GM19351 (cell line): ENCODE measurements around the gene PPP1R1C.
A peak's percentile ranks its signal among the peaks of the same experiment; 100 is the strongest.

Source experiments
- ATAC-seq: cut with Tn5 transposase; IDR thresholded peaks from one replicate; pipeline ENCODE4 v1.9.1; 2021; ENCODE audit warnings: mild to moderate bottlenecking, moderate library complexity; ENCODE audit not compliant: unreplicated experiment

The PPP1R1C gene

GRCh38 chr2:181970160-181970794 is 15.4 kb upstream of the PPP1R1C start:
- no peak for ATAC-seq

DNA sequence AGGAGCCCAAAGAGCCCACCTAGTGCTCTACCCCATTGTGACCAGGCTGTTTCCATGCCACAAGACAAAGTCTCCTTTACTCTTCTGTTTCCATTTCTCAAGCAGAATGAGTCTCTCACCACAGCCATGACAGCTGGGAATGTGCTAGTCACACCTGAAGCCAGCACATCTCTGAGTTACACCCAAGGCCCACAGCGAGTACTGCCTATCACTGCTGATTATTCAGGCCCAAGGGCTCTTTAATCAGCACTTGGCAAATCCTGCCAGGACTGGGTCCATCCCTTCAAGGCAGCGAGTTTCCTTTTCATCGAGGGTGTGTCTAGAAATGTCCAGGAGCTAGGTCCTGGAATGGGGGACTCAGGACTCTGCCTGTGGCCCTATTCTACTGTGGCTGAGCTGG is 14.6 kb upstream of the PPP1R1C start:
- ATAC-seq: no peak

DNA sequence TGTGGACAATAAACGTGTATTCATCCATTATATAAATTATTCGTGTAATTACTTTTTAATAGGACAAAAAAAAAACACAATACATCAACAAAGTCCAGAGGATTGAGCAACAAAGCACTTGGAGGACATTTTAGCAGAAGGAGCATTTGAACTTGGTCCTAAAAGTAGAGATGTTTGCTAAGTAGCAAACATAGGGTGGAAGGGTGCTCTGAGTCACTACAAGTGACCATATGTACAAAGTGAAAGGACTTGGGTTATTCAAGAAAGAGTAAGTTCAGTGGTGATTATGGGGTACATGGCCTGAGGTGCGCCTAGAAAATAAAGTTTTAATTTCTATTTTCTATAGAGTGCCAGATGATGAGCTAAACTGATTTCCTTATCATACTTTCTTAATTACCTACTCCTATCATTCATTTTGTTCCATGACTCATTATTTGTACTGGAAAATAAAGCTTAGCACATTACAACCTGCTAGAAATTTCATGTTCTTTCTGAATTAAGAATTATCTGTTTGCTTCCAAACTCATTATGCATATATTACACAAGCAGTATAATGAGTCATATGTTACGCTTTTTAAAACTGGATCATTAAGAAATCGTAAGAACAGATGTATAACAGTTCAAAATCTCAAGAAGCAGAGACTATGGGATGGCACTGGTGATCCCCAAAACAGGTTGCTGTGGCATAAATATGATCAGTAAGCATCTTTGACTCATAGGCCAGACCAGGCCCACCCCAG is 13.1 kb upstream of the PPP1R1C start:
- no peak for ATAC-seq

DNA sequence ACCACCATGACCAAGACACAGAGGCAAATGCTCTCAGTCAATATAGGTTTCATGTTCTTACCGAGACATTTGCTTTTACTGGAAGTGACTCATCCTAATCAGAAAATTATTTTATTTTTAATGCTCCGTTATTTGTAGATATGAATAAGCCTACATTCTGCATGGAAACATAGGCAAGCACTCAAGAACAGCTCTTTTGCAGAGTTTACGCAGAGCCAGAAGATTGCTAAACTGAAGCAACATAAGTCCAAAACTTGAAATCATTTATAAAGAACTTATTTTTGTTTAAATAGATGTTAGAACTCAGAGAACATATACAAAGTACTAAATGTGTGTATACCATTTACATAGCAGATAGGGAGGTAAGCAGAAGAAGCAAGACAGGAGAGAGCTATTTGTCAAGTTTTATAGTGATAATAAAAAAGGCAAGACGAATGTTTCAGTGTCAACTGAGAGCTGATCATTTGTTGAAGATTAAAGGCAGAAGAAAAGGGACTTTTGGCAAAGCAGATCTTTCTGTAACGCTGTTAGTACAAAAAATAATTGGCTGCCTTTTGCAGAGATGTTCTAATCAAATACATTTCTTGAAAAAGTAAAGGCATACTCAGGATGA is 12.4 kb upstream of the PPP1R1C start:
- no peak for ATAC-seq

DNA sequence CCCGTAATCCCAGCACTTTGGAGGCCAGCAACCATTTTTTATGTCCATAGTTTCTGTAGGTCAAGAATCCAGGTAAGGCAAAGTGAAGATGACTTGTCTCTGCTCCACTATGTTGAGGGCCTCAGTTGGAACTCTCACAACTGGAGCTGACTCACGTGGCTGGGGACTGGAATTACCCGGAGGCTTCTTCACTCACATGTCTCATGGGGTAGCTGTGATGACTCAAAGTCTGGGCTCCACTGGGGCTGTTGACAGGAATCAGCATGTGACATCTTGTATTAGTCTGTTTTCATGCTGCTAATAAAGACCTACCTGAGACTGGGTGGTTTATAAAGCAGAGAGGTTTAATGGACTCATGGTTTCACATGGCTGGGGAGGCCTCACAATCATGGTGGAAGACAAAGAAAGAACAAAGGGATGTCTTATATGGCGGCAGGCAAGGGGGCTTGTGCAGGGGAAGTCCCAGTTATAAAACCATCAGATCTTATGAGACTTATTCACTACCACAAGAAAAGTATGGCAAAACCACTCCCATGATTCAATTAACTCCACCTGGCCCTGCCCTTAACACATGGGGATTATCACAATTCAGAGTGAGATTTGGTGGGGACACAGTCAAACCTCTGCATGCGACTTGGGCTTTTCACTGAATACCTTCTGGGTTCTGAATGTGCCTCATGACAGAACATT is 7.8 kb upstream of the PPP1R1C start:
- peak; percentile 49 for ATAC-seq

DNA sequence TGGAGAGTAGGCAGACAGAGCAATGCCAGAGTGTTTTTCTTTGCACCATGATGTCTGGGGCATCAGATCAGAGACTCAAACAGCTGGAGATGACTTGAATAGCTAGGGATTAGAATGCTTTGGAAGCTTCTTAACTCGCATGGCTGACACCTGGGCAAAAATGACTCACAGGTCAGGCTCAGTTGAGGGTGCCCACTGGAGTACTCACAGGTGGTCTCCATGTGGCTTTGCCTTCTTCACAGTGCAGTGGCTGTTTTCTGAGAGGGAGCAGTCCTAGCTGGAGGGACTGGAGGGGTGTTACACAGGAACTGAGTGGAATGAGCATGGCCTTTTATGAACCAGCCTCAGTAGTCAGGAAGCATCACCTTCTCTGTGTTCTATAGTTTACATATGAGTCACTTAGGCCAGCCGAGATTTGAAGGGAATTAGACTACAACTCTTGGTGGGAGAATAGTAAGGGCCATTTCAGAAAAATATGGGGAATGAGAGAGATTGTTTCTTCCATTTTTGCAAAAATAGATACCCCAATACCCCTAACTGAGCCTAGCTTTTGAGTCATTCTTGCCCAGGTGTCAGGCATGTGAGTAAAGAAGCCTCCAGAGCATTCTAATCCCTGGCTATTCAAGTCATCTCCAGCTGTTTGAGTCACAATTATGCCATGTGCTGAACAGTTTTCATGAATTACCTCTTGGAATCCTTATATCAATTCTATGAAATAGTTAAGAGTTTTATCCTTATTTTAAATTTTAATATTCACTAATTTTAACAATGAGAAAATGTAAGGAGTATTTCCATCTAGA is 7.1 kb upstream of the PPP1R1C start:
- ATAC-seq: peak; percentile 33

DNA sequence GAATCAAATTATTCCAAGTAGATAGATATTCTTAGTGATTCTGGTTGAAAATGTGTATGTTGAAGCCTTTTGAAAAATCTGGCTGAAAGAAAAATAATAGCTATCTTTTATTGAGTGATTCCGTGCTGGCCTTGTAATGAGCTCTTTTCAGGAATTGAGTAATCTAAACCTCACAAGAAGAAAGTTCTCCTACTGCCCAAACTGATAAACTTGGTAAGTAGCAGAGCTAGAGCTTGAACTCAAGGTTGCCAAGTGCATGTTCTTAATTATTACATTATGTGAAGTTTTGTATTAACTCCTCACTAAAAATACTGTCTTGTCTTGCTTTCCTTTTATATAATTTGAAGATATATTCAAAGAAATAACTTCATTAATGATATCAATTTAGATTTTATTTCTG is 1.6 kb upstream of the PPP1R1C start:
- no peak for ATAC-seq

GRCh38 chr2:181984814-181985631 is 630 bp upstream of the PPP1R1C start:
- no peak for ATAC-seq

DNA sequence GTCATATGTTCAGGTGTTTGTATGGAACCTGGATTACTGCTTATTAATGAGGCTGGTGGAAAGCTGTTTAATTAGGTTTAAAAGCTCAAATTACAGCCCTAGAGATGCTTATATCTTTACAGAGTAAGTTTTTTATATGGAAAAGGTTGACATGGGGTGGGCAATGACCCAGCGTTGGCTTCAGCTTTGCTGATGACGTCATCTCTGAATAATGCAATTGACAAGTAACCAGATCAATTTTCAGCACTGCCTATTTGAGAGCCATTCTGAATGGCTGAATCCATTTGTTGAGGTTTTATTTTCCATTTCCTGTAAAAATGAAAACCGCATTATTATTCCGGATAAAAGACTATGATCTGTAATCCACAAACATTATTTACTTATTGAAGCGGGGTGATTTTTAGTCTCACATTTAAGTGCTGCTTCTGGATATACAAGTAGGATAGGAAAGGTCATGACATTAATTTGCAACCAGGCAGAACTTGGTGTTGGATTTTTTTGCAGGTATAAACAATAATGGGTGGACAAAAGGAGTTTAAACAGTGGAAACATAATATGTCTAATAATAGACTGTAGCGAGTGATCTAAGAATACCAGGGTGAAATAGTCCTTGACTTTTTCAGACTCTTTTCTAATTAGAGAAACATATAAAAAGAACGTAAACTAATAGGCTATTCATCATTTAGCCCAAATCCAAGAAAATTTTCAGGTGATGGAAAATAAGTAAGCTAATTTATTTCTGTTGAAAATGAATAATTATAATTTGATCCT is 2.7 kb downstream of the PPP1R1C start:
- no peak for ATAC-seq

DNA sequence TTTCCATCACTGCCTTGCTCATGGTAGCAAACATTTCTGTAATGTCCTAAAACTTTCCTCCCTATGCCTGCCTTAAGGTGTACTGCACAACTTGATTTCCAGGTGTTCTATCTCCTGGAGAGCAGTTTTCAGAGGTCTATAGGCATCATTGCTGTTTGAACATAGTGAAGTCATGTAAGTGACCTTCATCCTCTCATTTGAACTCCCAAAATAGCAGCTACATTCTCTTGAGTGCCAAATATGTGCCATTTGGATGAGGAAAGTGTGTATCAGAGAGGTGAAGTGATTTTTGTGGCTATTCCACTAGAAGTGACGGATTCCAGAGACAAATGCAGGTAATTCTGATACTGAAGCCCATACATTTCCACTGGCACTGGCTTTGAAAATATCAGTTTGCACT is 3.4 kb downstream of the PPP1R1C start:
- no peak for ATAC-seq

DNA sequence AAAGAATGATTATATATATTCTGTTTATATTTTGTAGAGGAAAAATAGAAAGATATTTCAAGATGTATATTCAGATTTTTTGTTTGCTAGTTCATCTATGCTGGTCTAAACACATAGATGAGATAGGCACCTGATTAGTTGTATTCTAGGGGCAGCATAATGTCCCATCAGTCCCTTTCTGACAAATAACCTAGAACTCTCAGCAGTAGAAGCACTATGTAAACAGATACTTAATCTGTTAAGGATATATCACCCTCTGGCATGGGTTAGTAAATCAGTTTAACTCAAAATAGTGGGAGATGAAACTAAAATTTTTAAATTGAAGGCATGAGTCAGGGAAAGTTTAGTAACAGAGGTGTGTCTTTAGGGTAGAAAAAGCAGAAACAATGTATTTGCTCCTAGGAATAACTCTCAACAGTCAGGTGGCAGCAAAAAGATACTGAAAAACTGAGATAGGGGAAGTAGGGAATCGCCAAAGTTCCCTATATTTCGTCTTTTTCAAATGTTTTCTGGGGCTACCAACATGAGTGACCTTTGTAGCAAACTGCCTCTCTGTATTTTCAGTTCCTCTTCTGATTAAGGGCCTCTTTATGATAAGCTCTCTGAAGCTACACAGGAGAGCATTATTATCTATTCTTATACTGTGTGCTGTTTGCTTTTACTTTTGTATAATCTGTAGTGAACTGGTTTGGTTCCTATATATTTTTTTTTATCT is 5.7 kb downstream of the PPP1R1C start:
- peak; percentile 96 for ATAC-seq

DNA sequence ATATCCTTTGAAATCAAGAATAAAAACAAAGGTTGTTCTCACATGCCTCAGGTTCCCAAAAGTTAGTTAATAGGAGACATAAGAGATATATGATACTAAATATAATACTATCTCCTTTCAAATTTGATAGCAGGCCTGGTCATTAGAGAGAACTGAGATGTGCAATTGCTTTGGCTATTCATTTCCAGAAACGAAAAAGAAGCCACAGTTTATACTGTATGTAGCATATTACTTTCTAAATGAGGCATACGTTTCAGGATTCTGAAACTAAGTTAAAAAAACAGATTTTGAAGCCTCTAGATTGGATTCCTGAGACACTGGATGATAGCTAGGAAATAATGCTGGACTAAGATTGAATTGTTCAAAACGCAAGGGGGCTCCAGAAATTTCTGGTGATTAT is 7.1 kb downstream of the PPP1R1C start:
- ATAC-seq: peak; percentile 79

DNA sequence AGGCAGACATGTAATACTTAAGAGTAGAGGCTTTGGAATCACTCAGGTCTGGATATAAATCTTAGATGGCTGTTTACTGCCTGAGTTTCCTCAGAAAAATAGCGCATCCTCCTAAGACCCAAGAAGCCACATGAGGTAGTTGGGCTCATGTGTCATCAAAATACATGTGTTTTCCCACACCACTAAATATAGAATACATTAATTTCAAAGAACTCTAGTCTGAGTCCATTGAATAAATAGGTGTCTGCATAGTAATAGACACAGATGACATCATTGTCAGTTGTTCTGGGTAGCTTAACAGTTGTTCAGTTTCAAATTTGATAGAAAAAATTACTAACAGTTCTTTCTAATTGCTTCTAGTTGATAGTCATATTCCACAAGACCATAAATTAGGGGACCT is 9.6 kb downstream of the PPP1R1C start:
- ATAC-seq: no peak

GRCh38 chr2:181998041-181998835 is 12.6 kb downstream of the PPP1R1C start:
- ATAC-seq: no peak

DNA sequence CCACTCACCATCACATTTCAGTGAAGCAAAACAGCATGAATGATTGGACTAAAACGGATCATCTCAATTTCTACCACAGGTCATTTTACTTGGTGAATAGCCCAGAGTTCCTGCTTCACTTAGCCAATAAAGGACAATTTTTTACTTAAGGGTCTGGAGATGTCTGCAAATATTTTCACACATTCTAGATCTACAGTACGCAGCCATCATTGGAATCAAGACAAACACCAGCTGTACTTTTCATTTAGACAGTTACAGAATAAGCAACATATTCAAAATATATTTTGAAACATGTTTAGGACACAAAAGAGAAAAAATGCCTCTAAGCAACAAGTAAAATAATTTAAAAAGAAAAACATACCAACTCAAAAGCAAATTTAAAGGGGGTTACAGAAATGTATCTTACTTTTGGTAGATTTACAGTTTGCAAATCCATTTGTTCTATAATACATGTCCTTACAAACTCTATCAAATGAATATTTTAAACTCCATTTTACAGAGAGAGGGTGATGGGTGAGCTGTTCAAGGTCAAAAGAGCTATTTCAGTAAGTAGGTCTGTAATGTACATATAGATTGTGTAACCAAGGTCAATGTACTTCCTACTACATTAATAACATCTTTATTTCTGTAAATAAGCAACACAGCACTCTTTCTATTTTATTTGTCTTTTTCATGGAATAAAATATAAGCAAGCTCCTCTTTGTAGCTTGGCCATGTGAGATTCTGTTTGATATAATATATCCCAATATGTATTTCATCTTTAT is 13.4 kb downstream of the PPP1R1C start:
- no peak for ATAC-seq

DNA sequence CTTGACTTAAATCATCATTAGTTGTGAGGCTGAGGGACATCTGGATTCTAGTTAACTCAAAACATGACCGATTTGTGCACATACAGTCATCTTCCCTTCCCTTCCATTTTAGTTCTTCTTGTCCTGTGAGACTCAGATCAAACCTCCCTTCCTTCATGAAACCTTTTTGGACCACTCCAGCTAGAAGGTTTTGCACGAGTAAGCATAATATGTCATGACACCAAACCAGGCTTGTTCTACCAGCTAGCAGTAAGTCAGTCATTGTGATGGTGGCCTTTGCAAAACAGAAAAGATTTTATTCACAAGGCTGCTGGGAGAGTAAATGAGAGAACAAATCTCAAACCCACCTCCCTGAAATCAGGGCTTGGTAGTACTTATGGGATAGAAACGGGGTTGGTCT is 14.3 kb downstream of the PPP1R1C start:
- no peak for ATAC-seq

DNA sequence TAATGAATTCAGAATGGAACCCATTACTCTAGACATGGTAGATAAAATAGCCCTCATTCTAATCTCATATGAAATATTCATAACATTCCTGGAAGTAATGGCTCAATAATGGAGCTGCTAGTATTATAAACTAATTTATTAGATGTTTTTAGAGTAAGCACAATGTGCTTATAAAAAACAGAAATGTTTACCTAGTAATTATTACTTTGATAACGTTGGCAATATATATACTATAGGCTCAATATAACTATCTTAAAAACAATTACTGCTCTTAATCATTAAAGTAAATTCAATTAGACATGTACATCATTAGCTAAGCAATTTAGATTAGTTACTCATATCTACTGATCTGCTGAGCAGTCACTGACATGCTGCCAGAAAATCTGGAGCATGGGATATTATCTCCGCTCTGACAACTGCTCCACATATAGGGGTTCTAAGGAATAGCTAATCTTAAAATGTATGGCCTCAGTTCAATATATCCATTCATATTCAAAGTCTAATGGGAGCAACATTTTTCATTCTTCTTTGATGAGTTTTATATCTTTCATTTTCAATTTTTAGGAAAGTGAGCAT is 19.4 kb downstream of the PPP1R1C start:
- ATAC-seq: no peak
